ENCODE measurements around the gene CDK12.
A peak's percentile ranks its signal among the peaks of the same experiment; 100 is the strongest.
"Not testable (repeated sequence)": the region's sequence is repeated elsewhere in the genome, so short reads cannot be mapped to it uniquely, and the experiment has no call there.

Gene CDK12
- total RNA-seq: 202 reads per million, percentile 92 among the genes with 10 or more reads in this experiment

GRCh38 chr17:39461113-39461925, at the start of gene CDK12:
Gene CDK12, plus strand, starts transcription at chr17:39461486. Its CDS starts 586 bp downstream, at chr17:39462072.
- peak; percentile 92 for DNase-seq

GRCh38 chr17:39416141-39416540, 45.1 kb upstream of the CDK12 start:
- DNase-seq: no peak

- no peak for DNase-seq
Observed at GRCh38 chr17:39429600-39429999, 31.7 kb upstream of the CDK12 start.

- DNase-seq: not testable (repeated sequence)
Observed at GRCh38 chr17:39439868-39440267, 21.4 kb upstream of the CDK12 start.

DNA sequence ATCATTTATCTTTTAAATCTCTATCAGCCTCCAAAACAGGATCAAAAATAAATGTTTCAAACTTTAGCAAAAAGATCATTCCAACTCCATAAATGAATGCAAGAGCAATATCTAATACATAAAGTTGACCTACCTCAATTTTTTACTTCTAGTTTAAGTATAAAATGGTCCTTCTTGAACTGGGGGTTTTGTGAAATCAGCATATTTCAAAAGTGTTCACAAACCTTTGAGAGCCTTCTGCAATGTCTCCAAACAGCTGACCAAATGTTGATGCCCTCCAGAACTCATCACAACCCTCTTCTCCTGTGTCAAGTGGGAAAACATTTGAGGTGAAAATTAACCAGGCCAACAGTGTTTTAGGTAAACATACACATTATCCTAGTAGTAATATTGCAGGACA, 18.0 kb upstream of the CDK12 start:
- no peak for DNase-seq

GRCh38 chr17:39447561-39447960, 13.7 kb upstream of the CDK12 start:
- no peak for DNase-seq

DNA sequence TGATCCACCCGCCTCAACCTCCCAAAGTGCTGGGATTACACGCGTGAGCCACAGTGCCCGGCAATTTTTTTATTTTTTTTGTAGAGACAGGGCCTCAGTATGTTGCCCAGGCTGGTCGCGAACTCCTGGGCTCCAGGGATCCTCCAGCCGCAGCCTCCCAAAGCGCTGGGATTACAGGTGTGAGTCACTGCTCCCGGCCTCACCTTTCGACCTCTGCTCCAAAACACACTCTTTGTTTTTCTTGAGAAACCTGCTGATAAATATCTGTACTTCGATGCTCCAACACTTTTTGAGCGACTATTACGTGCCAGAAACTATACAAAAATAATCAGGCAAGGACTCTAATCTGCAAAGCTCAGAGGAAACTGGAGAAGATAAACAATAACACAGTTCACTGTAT, 11.2 kb upstream of the CDK12 start:
- DNase-seq: no peak

- peak; percentile 85 for DNase-seq
Observed at GRCh38 chr17:39450847-39451581, 10.3 kb upstream of the CDK12 start, which contains the start of gene MED1. Gene MED1, minus strand, starts transcription at chr17:39451263. Its CDS starts 201 bp downstream, at chr17:39451062.

- no peak for DNase-seq
Observed at GRCh38 chr17:39455919-39456318, 5.4 kb upstream of the CDK12 start.

DNA sequence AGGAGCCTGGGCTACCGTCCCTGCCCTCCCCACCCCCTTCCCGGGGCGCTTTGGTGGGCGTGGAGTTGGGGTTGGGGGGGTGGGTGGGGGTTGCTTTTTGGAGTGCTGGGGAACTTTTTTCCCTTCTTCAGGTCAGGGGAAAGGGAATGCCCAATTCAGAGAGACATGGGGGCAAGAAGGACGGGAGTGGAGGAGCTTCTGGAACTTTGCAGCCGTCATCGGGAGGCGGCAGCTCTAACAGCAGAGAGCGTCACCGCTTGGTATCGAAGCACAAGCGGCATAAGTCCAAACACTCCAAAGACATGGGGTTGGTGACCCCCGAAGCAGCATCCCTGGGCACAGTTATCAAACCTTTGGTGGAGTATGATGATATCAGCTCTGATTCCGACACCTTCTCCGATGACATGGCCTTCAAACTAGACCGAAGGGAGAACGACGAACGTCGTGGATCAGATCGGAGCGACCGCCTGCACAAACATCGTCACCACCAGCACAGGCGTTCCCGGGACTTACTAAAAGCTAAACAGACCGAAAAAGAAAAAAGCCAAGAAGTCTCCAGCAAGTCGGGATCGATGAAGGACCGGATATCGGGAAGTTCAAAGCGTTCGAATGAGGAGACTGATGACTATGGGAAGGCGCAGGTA, 762 bp downstream of the CDK12 start:
- DNase-seq: peak; percentile 4

- no peak for DNase-seq
Observed at GRCh38 chr17:39462631-39463375, 1.5 kb downstream of the CDK12 start.

- DNase-seq: not testable (repeated sequence)
Observed at GRCh38 chr17:39464639-39465181, 3.4 kb downstream of the CDK12 start.

DNA sequence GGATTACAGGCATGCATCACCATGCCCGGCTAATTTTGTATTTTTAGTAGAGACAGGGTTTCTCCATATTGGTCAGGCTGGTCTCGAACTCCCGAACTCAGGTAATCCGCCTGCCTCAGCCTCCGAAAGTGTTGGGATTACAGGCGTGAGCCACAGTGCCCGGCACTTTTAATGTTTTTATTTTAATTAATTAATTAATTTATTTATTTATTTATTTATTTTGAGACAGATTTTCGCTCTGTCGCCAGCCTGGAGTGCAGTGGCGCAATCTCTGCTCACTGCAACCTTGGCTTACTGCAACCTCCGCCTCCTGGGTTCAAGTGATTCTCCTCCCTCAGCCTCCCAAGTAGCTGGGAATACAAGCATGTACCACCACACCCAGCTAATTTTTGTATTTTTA, 7.3 kb downstream of the CDK12 start:
- not testable (repeated sequence) for DNase-seq

DNA sequence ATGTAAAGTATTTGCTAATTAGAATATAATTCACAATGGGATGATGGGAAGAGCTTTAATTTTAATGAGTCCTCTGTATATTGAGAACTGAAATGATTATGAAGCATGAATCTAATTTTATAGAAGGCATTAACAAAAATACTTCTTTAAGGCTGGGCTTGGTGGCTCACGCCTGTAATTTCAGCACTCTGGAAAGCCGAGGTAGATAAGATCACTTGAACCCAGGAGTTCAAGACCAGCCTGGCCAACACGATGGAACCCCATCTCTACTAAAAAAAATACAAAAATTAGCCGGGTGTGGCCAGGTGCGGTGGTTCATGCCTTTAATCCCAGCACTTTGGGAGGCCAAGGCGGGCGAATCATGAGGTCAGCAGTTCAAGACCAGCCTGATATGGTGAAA, 12.0 kb downstream of the CDK12 start:
- no peak for DNase-seq

DNA sequence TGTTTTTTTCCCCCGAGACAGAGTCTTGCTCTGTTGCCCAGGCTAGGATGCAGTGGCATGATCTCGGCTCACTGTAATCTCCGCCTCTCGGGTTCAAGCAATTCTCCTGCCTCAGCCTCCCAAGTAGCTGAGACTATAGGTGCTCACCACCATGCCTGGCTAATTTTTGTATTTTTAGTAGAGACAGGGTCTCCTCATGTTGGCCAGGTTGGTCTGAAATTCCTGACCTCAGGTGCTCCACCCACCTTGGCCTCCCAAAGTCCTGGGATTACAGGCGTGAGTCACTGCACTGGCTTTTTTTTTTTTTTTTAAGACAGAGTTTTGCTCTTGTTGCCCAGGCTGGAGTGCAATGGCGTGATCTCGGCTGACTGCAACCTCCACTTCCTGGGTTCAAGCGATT, 18.3 kb downstream of the CDK12 start:
- DNase-seq: not testable (repeated sequence)

- no peak for DNase-seq
Observed at GRCh38 chr17:39483506-39483905, 22.2 kb downstream of the CDK12 start.

GRCh38 chr17:39484178-39484577, 22.9 kb downstream of the CDK12 start:
- no peak for DNase-seq

DNA sequence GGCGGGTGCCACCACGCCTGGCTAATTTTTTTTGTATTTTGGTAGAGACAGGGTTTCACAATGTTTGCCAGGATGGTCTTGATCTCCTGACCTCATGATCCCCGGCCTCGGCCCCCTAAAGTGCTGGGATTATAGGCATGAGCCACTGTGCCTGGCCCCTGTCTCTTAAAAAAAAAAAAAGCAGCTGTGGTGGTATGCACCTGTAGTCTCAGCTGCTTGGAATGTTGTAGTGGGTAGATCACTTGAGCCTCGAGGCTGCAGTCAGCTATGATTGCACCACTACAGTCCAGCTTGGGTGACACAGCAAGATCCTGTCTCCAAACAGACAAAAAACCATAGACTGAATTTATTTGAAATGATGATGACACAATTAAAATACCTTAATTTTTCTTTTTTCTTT, 24.3 kb downstream of the CDK12 start:
- DNase-seq: no peak

GRCh38 chr17:39486242-39486641, 25.0 kb downstream of the CDK12 start:
- DNase-seq: no peak

DNA sequence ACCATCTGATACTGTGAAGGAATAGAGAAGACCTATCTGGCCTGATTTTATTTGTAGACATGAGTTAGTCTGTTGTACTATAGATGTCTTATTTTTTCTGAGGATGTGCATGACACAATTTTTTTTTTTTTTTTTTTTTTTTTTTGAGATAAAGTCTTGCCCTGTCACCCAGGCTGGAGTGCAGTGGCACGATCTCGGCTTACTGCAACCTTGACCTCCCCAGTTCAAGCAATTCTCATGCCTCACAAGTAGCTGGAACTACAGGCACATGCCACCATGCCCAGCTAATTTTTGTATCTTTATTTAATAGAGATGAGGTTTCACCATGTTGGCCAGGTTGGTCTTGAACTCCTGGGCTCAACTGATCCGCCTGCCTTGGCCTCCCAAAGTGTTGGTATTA, 26.2 kb downstream of the CDK12 start:
- DNase-seq: not testable (repeated sequence)

DNA sequence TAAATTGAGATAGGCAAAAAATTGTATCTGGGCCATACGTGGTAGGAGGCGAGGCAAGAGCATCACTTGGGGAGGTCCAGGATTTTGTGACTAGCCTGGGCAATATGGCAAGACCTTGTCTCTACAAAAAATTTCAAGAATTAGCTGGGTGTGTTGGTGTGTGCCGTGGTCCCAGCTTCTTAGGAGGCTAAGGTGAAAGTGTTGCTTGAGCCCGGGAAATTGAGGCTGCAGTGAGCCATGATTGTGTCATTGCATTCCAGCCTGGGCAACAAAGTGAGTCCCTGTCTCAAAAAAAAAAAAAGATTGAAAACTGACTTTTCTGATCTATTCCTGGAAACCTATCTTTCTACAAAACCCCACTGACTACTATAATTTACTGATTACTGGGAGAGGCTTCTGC, 26.7 kb downstream of the CDK12 start:
- no peak for DNase-seq

DNA sequence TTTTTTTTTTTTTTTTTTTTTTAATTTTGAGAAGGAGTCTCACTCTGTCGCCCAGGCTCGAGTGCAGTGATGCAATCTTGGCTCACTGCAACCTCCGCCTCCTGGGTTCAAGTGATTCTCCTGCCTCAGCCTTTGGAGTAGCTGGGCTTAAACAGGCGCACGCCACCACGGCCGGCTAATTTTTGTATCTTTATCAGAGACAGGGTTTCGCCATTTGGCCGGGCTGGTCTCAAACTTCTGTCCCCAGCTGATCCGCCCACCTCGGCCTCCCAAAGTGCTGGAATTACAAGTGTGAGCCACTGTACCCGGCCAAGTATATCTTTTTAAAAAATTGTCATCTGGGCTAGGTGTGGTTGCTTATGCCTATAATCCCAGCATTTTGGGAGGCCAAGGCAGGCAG, 35.6 kb downstream of the CDK12 start:
- not testable (repeated sequence) for DNase-seq
